ENCODE measurements around the gene SERPINH1. TPM values are rescaled to one million over a fixed set of nuclear protein-coding genes. Genes with fewer than 3 reads are reported as not detected.

Gene SERPINH1
- total and polyA plus RNA-seq, 2 of the 13 experiments (the other 11 are each of a cell fraction or from before 2014, with no cell fraction given): 83.6 to 83.8 TPM

DNA sequence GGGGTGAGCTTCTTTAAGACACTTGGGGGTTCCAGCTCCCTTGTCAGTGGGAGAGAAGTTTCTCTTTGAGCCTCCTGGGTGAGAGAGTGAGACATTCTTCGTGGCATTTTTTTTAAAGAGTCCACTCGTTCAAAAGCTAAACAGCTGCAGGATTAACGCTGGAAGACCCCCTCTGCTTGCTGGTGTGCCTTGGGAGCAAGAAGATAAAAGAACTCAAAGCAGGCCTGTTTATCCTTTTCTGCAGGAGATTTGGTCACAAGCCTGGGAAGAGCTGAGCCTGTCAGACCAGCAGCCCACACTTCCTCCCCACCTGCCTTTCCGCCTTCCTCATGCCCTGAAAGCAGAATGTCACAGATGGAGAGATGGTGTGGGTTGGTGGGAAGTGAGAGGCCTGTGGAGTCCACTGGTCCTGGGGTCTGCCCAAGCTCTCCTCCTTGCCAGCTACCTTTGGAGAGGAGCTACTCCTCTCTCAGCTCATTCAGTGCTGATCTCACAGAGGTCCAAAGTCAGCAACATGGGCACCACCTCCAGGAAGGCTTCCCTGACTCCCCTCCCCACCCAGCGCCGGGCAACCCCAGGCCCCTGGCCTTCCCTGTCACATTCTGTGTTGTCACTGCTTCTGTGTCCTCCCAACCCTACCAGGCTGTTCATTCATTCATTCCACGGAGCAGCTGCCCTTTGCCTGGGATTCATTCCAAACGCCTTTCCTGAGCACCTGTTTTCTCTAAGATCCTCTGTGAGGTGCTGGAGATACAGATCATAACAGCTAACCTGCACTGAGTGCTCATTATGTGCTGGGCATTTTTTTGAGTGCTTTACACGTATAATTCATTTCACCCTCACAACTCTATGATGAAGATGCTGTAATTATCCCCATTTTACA lies 43.0 kb upstream of the SERPINH1 start (continued):
- peak; percentile 51 for TF ChIP-seq ZNF687 (CRISPR knock-in tag; IDR thresholded peaks at IDR 0.05)
- no peak for TF ChIP-seq HNF4A (CRISPR knock-in tag; IDR thresholded peaks at IDR 0.05)
- no peak for TF ChIP-seq ZNF296 (CRISPR knock-in tag; conservative IDR thresholded peaks at IDR 0.05)
- no peak for TF ChIP-seq ZNF850 (CRISPR knock-in tag; conservative IDR thresholded peaks at IDR 0.05)
- TF ChIP-seq ZNF460 (CRISPR knock-in tag; IDR thresholded peaks at IDR 0.05; ENCODE audit: borderline replicate concordance): no peak
- no peak for TF ChIP-seq TERF1 (CRISPR knock-in tag; IDR thresholded peaks at IDR 0.05)
- TF ChIP-seq MATR3 (CRISPR knock-in tag; IDR thresholded peaks at IDR 0.05): no peak
- TF ChIP-seq ZNF557 (CRISPR knock-in tag; IDR thresholded peaks at IDR 0.05): no peak
- TF ChIP-seq CHD2 (IDR thresholded peaks at IDR 0.05; ENCODE audit: low read depth, low read length): no peak
- TF ChIP-seq SATB2 (CRISPR knock-in tag; IDR thresholded peaks at IDR 0.05): no peak
- no peak for TF ChIP-seq ZNF563 (CRISPR knock-in tag; IDR thresholded peaks at IDR 0.05)
- no peak for TF ChIP-seq ZNF678 (CRISPR knock-in tag; IDR thresholded peaks at IDR 0.05)
- no peak for TF ChIP-seq ZMAT5 (CRISPR knock-in tag; IDR thresholded peaks at IDR 0.05; ENCODE audit: borderline replicate concordance, low read depth)
- TF ChIP-seq ZNF713 (CRISPR knock-in tag; IDR thresholded peaks at IDR 0.05): no peak
- TF ChIP-seq NAIF1 (CRISPR knock-in tag; IDR thresholded peaks at IDR 0.05; ENCODE audit: borderline replicate concordance): no peak
- peak; percentile 89 for TF ChIP-seq ZMYM3 (CRISPR knock-in tag; IDR thresholded peaks at IDR 0.05)
- no peak for TF ChIP-seq ZBTB44 (CRISPR knock-in tag; IDR thresholded peaks at IDR 0.05)
- TF ChIP-seq, protein P1, sequence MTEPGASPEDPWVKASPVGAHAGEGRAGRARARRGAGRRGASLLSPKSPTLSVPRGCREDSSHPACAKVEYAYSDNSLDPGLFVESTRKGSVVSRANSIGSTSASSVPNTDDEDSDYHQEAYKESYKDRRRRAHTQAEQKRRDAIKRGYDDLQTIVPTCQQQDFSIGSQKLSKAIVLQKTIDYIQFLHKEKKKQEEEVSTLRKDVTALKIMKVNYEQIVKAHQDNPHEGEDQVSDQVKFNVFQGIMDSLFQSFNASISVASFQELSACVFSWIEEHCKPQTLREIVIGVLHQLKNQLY (CRISPR knock-in tag; IDR thresholded peaks at IDR 0.05): no peak

Data from HepG2 (cell line).